Neutrophil (primary cell): ENCODE data around the gene TBX19.

Source experiments
- H3K27ac ChIP-seq: fragments of 200-600 bp; sonication (generic); 2 replicates; pipeline ENCODE4 v1.5.1; 2016; ENCODE audit warnings: mild to moderate bottlenecking, moderate library complexity
- H3K27me3 ChIP-seq: fragments of 200-600 bp; sonication (generic); 2 replicates; pipeline ENCODE4 v1.6.0; 2016; ENCODE audit warnings: mild to moderate bottlenecking
- H3K36me3 ChIP-seq: fragments of 200-600 bp; sonication (generic); 2 replicates; pipeline ENCODE4 v1.5.1; 2017
- H3K4me1 ChIP-seq, 2 experiments: fragments of 200-600 bp in 1 of 2; sonication (generic) in 1 of 2; 1 replicate in 1 of 2; 2 replicates in 1 of 2; pipeline versions ENCODE4 v1.5.1 to v1.6.1; 2013 to 2016; ENCODE audit warnings: low read depth in 1 of 2, low read length in 1 of 2, mild to moderate bottlenecking in 1 of 2, moderate library complexity in 1 of 2; ENCODE audit not compliant: control insufficient read depth in 1 of 2, insufficient read depth in 1 of 2
- H3K4me3 ChIP-seq, 2 experiments: fragments of 200-600 bp in 1 of 2; sonication (generic) in 1 of 2; 1 replicate in 1 of 2; 2 replicates in 1 of 2; pipeline ENCODE4 v1.5.1; 2013 to 2016; ENCODE audit warnings: low read depth in 1 of 2, low read length in 1 of 2, mild to moderate bottlenecking in 1 of 2, moderate library complexity in 1 of 2
- H3K9me3 ChIP-seq: fragments of 200-600 bp; sonication (generic); 2 replicates; pipeline ENCODE4 v1.5.1; 2016
- TF ChIP-seq, protein P1 (sequence below): fragments of 200-600 bp; sonication (generic); IDR thresholded peaks from 2 replicates; pipeline ENCODE4 v1.5.1; 2016; ENCODE audit warnings: antibody characterized with exemption

Gene TBX19

DNA sequence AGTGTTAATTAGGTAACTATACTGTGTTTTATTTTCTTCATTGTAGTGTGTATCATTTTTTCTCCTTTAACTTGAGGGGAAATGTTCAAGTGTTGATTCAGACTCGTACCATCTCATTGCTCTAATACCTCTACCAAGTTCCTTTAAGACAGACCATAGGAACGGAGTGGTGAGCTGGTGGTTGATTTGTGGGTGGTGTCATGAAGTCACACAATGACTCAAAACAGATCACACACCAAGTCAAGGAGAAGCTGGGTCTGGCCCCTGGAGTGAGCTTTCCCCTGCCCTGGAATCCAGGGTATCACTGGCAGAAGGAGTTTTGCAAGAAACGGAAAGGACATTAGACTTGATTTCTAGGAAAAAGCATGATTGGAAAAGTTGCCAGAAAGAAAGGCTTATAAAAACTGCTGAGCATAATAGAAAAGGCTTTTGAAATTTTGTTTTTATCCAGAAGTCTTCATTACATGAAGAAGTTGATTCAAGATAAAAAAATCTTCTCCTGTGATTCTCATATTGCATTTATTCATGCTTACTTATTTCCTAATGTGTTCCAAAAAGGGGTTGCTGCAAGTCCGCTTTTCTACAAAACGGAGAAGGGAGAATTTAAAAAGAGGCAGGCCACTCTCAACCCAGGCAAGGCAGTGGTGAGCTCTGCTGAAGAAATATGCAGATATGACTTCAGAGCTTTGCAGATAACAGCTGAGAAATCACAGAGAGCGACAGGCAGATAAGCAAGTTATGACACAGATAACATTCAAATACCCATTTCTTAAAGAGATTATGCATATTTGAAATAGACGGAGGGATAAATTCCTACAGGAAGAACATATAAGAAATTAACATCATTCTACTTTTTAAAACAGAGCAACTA lies 79.7 kb downstream of the TBX19 start:
- TF ChIP-seq, protein P1, sequence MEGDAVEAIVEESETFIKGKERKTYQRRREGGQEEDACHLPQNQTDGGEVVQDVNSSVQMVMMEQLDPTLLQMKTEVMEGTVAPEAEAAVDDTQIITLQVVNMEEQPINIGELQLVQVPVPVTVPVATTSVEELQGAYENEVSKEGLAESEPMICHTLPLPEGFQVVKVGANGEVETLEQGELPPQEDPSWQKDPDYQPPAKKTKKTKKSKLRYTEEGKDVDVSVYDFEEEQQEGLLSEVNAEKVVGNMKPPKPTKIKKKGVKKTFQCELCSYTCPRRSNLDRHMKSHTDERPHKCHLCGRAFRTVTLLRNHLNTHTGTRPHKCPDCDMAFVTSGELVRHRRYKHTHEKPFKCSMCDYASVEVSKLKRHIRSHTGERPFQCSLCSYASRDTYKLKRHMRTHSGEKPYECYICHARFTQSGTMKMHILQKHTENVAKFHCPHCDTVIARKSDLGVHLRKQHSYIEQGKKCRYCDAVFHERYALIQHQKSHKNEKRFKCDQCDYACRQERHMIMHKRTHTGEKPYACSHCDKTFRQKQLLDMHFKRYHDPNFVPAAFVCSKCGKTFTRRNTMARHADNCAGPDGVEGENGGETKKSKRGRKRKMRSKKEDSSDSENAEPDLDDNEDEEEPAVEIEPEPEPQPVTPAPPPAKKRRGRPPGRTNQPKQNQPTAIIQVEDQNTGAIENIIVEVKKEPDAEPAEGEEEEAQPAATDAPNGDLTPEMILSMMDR = no peak
- no peaks in the 10 kb centered on the region for H3K36me3 ChIP-seq

DNA sequence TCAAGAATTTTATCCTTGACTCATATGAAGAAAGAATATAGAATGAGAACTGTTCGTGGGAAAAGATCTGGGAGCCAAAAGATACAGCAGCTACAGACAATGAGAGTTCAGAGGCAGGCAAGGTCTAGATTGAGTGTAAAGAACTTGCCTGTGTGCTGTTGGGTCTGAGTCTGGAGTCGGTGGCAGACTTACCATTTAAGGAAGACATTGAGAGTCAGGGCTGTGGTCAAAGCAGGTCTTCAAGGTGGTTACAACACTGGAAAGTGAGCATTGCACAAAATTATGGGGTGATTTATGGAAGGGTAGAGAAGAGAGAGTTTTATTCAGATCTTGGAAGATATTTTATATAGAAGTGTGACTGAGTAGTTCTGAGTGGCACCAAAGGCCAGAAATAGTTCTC lies 80.6 kb downstream of the TBX19 start:
- Histone ChIP-seq H3K4me1 (no peaks in the 10 kb centered on the region), H3K9me3 (no peaks in the 10 kb centered on the region), H3K27ac (no peak overlapping the region), H3K27me3 (peaks cover 14% of the 10 kb centered on the region), H3K4me3 (no peak overlapping the region), H3K36me3 (no peaks in the 10 kb centered on the region)
- TF ChIP-seq, protein P1 = no peak

More for the DNA sequence above, 79.7 kb downstream of the TBX19 start:
- no peaks in the 10 kb centered on the region for H3K9me3 ChIP-seq
- no peaks in the 10 kb centered on the region for H3K4me1 ChIP-seq
- H3K27ac ChIP-seq = no peak overlapping the region
- H3K4me3 ChIP-seq = no peak overlapping the region
- H3K27me3 ChIP-seq = peaks cover 14% of the 10 kb centered on the region

DNA sequence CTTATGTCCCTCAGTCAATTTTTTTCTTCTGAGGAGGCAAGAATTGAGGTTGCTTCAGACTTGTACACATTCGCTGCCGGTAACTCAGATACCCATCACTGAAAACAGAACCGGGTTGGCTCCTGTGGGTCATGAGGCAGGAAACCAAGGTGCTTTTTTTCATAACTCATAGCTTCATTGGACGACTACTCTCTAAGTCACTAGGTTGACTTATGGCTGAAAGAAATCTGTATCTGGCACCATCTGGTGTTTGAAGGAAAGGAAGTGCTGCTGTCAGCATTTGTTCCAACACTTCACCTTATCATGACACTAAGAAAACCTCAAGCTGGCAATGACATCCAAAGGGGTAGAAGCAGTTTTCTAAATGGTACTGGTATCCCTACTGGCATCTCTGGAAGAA lies 82.3 kb downstream of the TBX19 start:
- H3K4me3 ChIP-seq = no peak overlapping the region
- TF ChIP-seq, protein P1 = no peak
- H3K36me3 ChIP-seq = no peaks in the 10 kb centered on the region
- peaks cover 14% of the 10 kb centered on the region for H3K27me3 ChIP-seq
- no peaks in the 10 kb centered on the region for H3K4me1 ChIP-seq
- H3K9me3 ChIP-seq = no peaks in the 10 kb centered on the region
- no peak overlapping the region for H3K27ac ChIP-seq
